Lung (tissue), 12 donors: Measurements from ENCODE around the gene IP6K2. TPM values are rescaled to one million over a fixed set of nuclear protein-coding genes. Genes with fewer than 3 reads are reported as not detected.

Experiments used
- ATAC-seq: fragments of 200-7000 bp; cut with Tn5 transposase; one replicate; pipeline ENCODE4 v1.9.1; 2020; ENCODE audit warnings: moderate number of reproducible peaks; ENCODE audit not compliant: insufficient read depth, low FRiP score
- DNase-seq, 3 donors: peaks; one replicate each; pipeline ENCODE4 v3.0.0-alpha.2; 2013 to 2017
- H3K27ac ChIP-seq, 2 donors: one replicate each; pipeline ENCODE4 v1.5.1; 2013; ENCODE audit warnings: mild to moderate bottlenecking in 2 of 2, moderate library complexity in 2 of 2, control low read depth in 1 of 2, inconsistent platforms in 1 of 2, low read depth in 1 of 2, low read length in 1 of 2
- H3K27me3 ChIP-seq, 3 donors: one replicate each; pipeline ENCODE4 v1.5.1; 2013; ENCODE audit warnings: low read length in 2 of 3; ENCODE audit not compliant: control insufficient read depth in 3 of 3, insufficient read depth in 3 of 3
- H3K36me3 ChIP-seq, 4 donors: one replicate each; pipeline ENCODE4 v1.5.1; 2013; ENCODE audit warnings: low read length in 4 of 4, mild to moderate bottlenecking in 1 of 4, moderate library complexity in 1 of 4; ENCODE audit not compliant: control insufficient read depth in 4 of 4, insufficient read depth in 4 of 4
- H3K4me1 ChIP-seq, 5 donors: one replicate each; pipeline ENCODE4 v1.5.1; 2013; ENCODE audit warnings: low read length in 5 of 5, mild to moderate bottlenecking in 2 of 5, moderate library complexity in 1 of 5; ENCODE audit not compliant: control insufficient read depth in 5 of 5, insufficient read depth in 5 of 5
- H3K4me3 ChIP-seq: one replicate; pipeline ENCODE4 v1.5.1; 2013; ENCODE audit warnings: mild to moderate bottlenecking, control low read depth, moderate library complexity
- H3K9ac ChIP-seq, 2 donors: one replicate each; pipeline ENCODE4 v1.5.1; 2013; ENCODE audit warnings: low read length in 2 of 2, control low read depth in 1 of 2; ENCODE audit not compliant: insufficient read depth in 1 of 2
- H3K9me3 ChIP-seq, 4 donors: one replicate each; pipeline ENCODE4 v1.5.1; 2013; ENCODE audit warnings: low read length in 3 of 4, mild to moderate bottlenecking in 1 of 4, moderate library complexity in 1 of 4; ENCODE audit not compliant: control insufficient read depth in 4 of 4, insufficient read depth in 3 of 4
- CTCF ChIP-seq: IDR thresholded peaks from 2 replicates; pipeline ENCODE4 v1.5.1; 2012; ENCODE audit warnings: mild to moderate bottlenecking; ENCODE audit errors: control extremely low read depth, extremely low read depth
- WGBS, 2 donors: extraction: QIAGEN DNeasy Blood & Tissue Kit; methylation state at CpG; one replicate each; pipeline ENCODE4 v1.1.7; 2013; 5-methylcytosine and 5-hydroxymethylcytosine counted together
- polyA plus RNA-seq, 2 donors: library from polyadenylated mRNA; stranded (reverse); fragments of 200-250 nt; gene quantifications; one replicate each; pipeline ENCODE4 v1.2.1, GENCODE V29; 2013
- total RNA-seq, 2 donors: library from RNA; depleted of rRNA in 1 of 2; stranded (reverse); fragments of >200 nt in 1 of 2; gene quantifications; one replicate each; pipeline ENCODE4 v1.2.1, GENCODE V29; 2014 to 2021
- donor health status: control.
- donor health status: control.
- donor health status: Bipolar disorder and iron deficiency.
- donor health status: healthy.
- donor health status: DM: yes; HTN: yes; CAD: no.

The IP6K2 gene
- total and polyA plus RNA-seq, 4 donors: 54.3 to 128 (median 61.4) TPM

- DNase-seq: peak; percentile 46 to 68 (median 67)
- no peak for ATAC-seq
- H3K4me3 ChIP-seq: peak within 1 kb of the TSS; percentile 2
- H3K9ac ChIP-seq: peak within 1 kb of the TSS; percentile 21 to 23
- H3K9me3 ChIP-seq: peaks cover 0 to 4% (median 0%) of the 10 kb centered on the region in 4 donors
- no peaks in the 10 kb centered on the region for H3K36me3 ChIP-seq
- WGBS, 2 donors: 2 to 3% methylated on average over 44 to 52 of the region's 52 CpGs
- H3K27me3 ChIP-seq: peaks cover 0 to 16% (median 10%) of the 10 kb centered on the region in 3 donors
- TF ChIP-seq CTCF: no peak
- H3K27ac ChIP-seq: peak within 1 kb of the TSS in 1 of 2 donors; percentile 24
- H3K4me1 ChIP-seq: peaks cover 0 to 24% (median 0%) of the 10 kb centered on the region in 5 donors
These were observed 54.1 kb downstream of the IP6K2 start, which contains the start of gene CELSR3 for GRCh38 chr3:48662753-48663488. TSS of gene CELSR3 (minus strand) at chr3:48662886. CDS start at chr3:48662634, 252 bp downstream.

- H3K27me3 ChIP-seq: peaks cover 0 to 17% (median 10%) of the 10 kb centered on the region in 3 donors
- WGBS, 2 donors: 4% methylated on average over 43 to 45 of the region's 46 CpGs
- H3K36me3 ChIP-seq: no peaks in the 10 kb centered on the region
- H3K4me3 ChIP-seq: no peak overlapping the region
- no peak for ATAC-seq
- no peak overlapping the region for H3K27ac ChIP-seq
- TF ChIP-seq CTCF: no peak
- peaks cover 0 to 4% (median 0%) of the 10 kb centered on the region in 4 donors for H3K9me3 ChIP-seq
- peaks cover 0 to 24% (median 0%) of the 10 kb centered on the region in 5 donors for H3K4me1 ChIP-seq
- no peak overlapping the region for H3K9ac ChIP-seq
- no peak for DNase-seq
These were observed 54.8 kb downstream of the IP6K2 start for GRCh38 chr3:48662145-48662752.

GRCh38 chr3:48661501-48662144 is 55.4 kb downstream of the IP6K2 start:
- no peak for TF ChIP-seq CTCF
- H3K4me3 ChIP-seq: no peak overlapping the region
- peaks cover 0 to 21% (median 10%) of the 10 kb centered on the region in 3 donors for H3K27me3 ChIP-seq
- ATAC-seq (no peak), DNase-seq (peak; percentile 65 to 80 (median 69))
- H3K9me3 ChIP-seq: peaks cover 0 to 4% (median 0%) of the 10 kb centered on the region in 4 donors
- H3K4me1 ChIP-seq: peaks cover 0 to 30% (median under 1%) of the 10 kb centered on the region in 5 donors
- no peak overlapping the region for H3K27ac ChIP-seq
- 2 to 3% methylated on average over 64 to 67 of the region's 67 CpGs for WGBS, 2 donors
- no peaks in the 10 kb centered on the region for H3K36me3 ChIP-seq
- no peak overlapping the region for H3K9ac ChIP-seq
